ENCODE data around the gene CCDC126.
A peak's percentile ranks its signal among the peaks of the same experiment; 100 is the strongest.
"Not testable (repeated sequence)": the region's sequence is repeated elsewhere in the genome, so short reads cannot be mapped to it uniquely, and the experiment has no call there.

CCDC126 gene

GRCh38 chr7:23680414-23681405 is 83.5 kb downstream of the CCDC126 start:
- TF ChIP-seq CTCF (IDR thresholded peaks at IDR 0.05; ENCODE audit: borderline replicate concordance, insufficient read depth, low read depth, low read length): no peak
- H3K4me3 ChIP-seq (ENCODE audit: low read depth, low read length): peak overlapping the region; percentile 81

GRCh38 chr7:23684041-23684440 is 86.9 kb downstream of the CCDC126 start:
- H3K4me3 ChIP-seq (ENCODE audit: low read depth, low read length): not testable (repeated sequence)

- H3K4me3 ChIP-seq (ENCODE audit: low read depth, low read length): no peak overlapping the region
- no peak for TF ChIP-seq CTCF (IDR thresholded peaks at IDR 0.05; ENCODE audit: borderline replicate concordance, insufficient read depth, low read depth, low read length)
Observed at GRCh38 chr7:23685731-23686130, 88.5 kb downstream of the CCDC126 start.

- H3K4me3 ChIP-seq (ENCODE audit: low read depth, low read length): no peak overlapping the region
- no peak for TF ChIP-seq CTCF (IDR thresholded peaks at IDR 0.05; ENCODE audit: borderline replicate concordance, insufficient read depth, low read depth, low read length)
Observed at GRCh38 chr7:23687011-23687410, 89.8 kb downstream of the CCDC126 start.

- TF ChIP-seq CTCF (IDR thresholded peaks at IDR 0.05; ENCODE audit: borderline replicate concordance, insufficient read depth, low read depth, low read length): no peak
- H3K4me3 ChIP-seq (ENCODE audit: low read depth, low read length): no peak overlapping the region
Observed at GRCh38 chr7:23689165-23689564, 92.0 kb downstream of the CCDC126 start.

GRCh38 chr7:23691320-23691719 is 94.1 kb downstream of the CCDC126 start:
- H3K4me3 ChIP-seq (ENCODE audit: low read depth, low read length): no peak overlapping the region
- no peak for TF ChIP-seq CTCF (IDR thresholded peaks at IDR 0.05; ENCODE audit: borderline replicate concordance, insufficient read depth, low read depth, low read length)

- TF ChIP-seq CTCF (IDR thresholded peaks at IDR 0.05; ENCODE audit: borderline replicate concordance, insufficient read depth, low read depth, low read length): no peak
- no peak overlapping the region for H3K4me3 ChIP-seq (ENCODE audit: low read depth, low read length)
Observed at GRCh38 chr7:23693224-23693623, 96.0 kb downstream of the CCDC126 start.
